HepG2 (cell line): ENCODE data around the gene MBD3. TPM values are rescaled to one million over a fixed set of nuclear protein-coding genes. Genes with fewer than 3 reads are reported as not detected.
A peak's percentile ranks its signal among the peaks of the same experiment; 100 is the strongest.

ENCODE experiments used
- ATF2 ChIP-seq: sonication (generic); formaldehyde crosslinking; IDR thresholded peaks from 2 replicates; pipeline ENCODE4 v1.4.0; 2020; ENCODE audit warnings: missing genetic modification reagents
- E2F5 ChIP-seq: sonication (generic); formaldehyde crosslinking; conservative IDR thresholded peaks from 2 replicates; pipeline ENCODE4 v1.4.0; 2020; ENCODE audit warnings: missing genetic modification reagents
- FOXC1 ChIP-seq: sonication (generic); formaldehyde crosslinking; IDR thresholded peaks from 2 replicates; pipeline ENCODE4 v1.8.0; 2022; ENCODE audit warnings: mild to moderate bottlenecking, missing genetic modification reagents, borderline replicate concordance
- GMEB1 ChIP-seq: sonication (generic); formaldehyde crosslinking; IDR thresholded peaks from 2 replicates; pipeline ENCODE4 v1.5.1; 2020; ENCODE audit warnings: missing genetic modification reagents, mild to moderate bottlenecking, borderline replicate concordance
- ISL2 ChIP-seq: sonication (generic); formaldehyde crosslinking; IDR thresholded peaks from 2 replicates; pipeline ENCODE4 v1.5.0; 2020; ENCODE audit warnings: missing genetic modification reagents
- KDM1A ChIP-seq: IDR thresholded peaks from 2 replicates; pipeline ENCODE4 v1.6.1; 2016; ENCODE audit warnings: missing compliant biosample characterization
- NFATC3 ChIP-seq: sonication (generic); formaldehyde crosslinking; IDR thresholded peaks from 2 replicates; pipeline ENCODE4 v1.5.1; 2020; ENCODE audit warnings: mild to moderate bottlenecking, missing genetic modification reagents
- PCBP1 ChIP-seq: fragments of 200-400 bp; formaldehyde crosslinking; IDR thresholded peaks from 2 replicates; pipeline ENCODE4 v1.6.1; 2017; ENCODE audit warnings: mild to moderate bottlenecking, low read depth, low read length, borderline replicate concordance
- REPIN1 ChIP-seq: sonication (generic); formaldehyde crosslinking; IDR thresholded peaks from 2 replicates; pipeline ENCODE4 v1.8.0; 2022; ENCODE audit warnings: missing genetic modification reagents, low read depth, mild to moderate bottlenecking, borderline replicate concordance
- SP2 ChIP-seq: sonication (generic); formaldehyde crosslinking; IDR thresholded peaks from 2 replicates; pipeline ENCODE4 v1.5.1; 2020; ENCODE audit warnings: mild to moderate bottlenecking, missing genetic modification reagents
- THYN1 ChIP-seq: sonication (generic); formaldehyde crosslinking; IDR thresholded peaks from 2 replicates; pipeline ENCODE4 v1.8.1; 2023; ENCODE audit warnings: low read depth, mild to moderate bottlenecking, moderate library complexity, missing genetic modification reagents, borderline replicate concordance
- TSC22D2 ChIP-seq: sonication (generic); formaldehyde crosslinking; IDR thresholded peaks from 2 replicates; pipeline ENCODE4 v1.5.1; 2020; ENCODE audit warnings: missing genetic modification reagents, mild to moderate bottlenecking, borderline replicate concordance
- ZBTB21 ChIP-seq: sonication (generic); formaldehyde crosslinking; IDR thresholded peaks from 2 replicates; pipeline ENCODE4 v1.4.0; 2020; ENCODE audit warnings: missing genetic modification reagents
- ZBTB42 ChIP-seq: sonication (generic); formaldehyde crosslinking; IDR thresholded peaks from 2 replicates; pipeline ENCODE4 v1.5.0; 2020; ENCODE audit warnings: mild to moderate bottlenecking, missing genetic modification reagents
- ZFP41 ChIP-seq: sonication (generic); formaldehyde crosslinking; IDR thresholded peaks from 2 replicates; pipeline ENCODE4 v1.4.0; 2020; ENCODE audit warnings: mild to moderate bottlenecking, missing genetic modification reagents, borderline replicate concordance
- ZNF33B ChIP-seq: sonication (generic); formaldehyde crosslinking; IDR thresholded peaks from 2 replicates; pipeline ENCODE4 v1.5.1; 2020; ENCODE audit warnings: mild to moderate bottlenecking, missing genetic modification reagents
- ZNF354B ChIP-seq: sonication (generic); formaldehyde crosslinking; IDR thresholded peaks from 2 replicates; pipeline ENCODE4 v1.8.0; 2022; ENCODE audit warnings: mild to moderate bottlenecking, missing genetic modification reagents
- ZNF569 ChIP-seq: sonication (generic); formaldehyde crosslinking; IDR thresholded peaks from 2 replicates; pipeline ENCODE4 v1.5.0; 2020; ENCODE audit warnings: mild to moderate bottlenecking, missing genetic modification reagents, moderate library complexity, borderline replicate concordance
- ZNF619 ChIP-seq: sonication (generic); formaldehyde crosslinking; IDR thresholded peaks from 2 replicates; pipeline ENCODE4 v1.4.0; 2020; ENCODE audit warnings: mild to moderate bottlenecking, missing genetic modification reagents
- ZNF709 ChIP-seq: sonication (generic); formaldehyde crosslinking; IDR thresholded peaks from 2 replicates; pipeline ENCODE4 v1.5.0; 2020; ENCODE audit warnings: mild to moderate bottlenecking, missing genetic modification reagents
- ZSCAN5A ChIP-seq: sonication (generic); formaldehyde crosslinking; IDR thresholded peaks from 2 replicates; pipeline ENCODE4 v1.8.0; 2022; ENCODE audit warnings: mild to moderate bottlenecking, missing genetic modification reagents, borderline replicate concordance
- polyA plus RNA-seq, 8 experiments: library from polyadenylated mRNA; depleted of rRNA in 3 of 8; stranded (reverse) in 7 of 8; unstranded in 1 of 8; fragments of >200 nt; fragmentation: Illumina TruSeq in 4 of 8; extraction: Trizol in 4 of 8; gene quantifications; 2 replicates each; pipeline versions ENCODE4 v1.2.1 to v1.2.3, GENCODE V29; 2011 to 2016; ENCODE audit warnings: low read depth in 4 of 8, missing spikeins in 1 of 8, mixed read lengths in 1 of 8; ENCODE audit not compliant: insufficient read depth in 1 of 8
- total RNA-seq, 5 experiments: library from RNA; depleted of rRNA; stranded (reverse); fragments of >200 nt; fragmentation: Illumina TruSeq; extraction: Trizol; gene quantifications; 2 replicates each; pipeline ENCODE4 v1.2.3, GENCODE V29; 2016; ENCODE audit warnings: low read depth in 1 of 5

Gene MBD3
- total and polyA plus RNA-seq, 2 of the 13 experiments (the other 11 are each of a cell fraction or from before 2014, with no cell fraction given): 21.2 to 76.9 TPM

- TF ChIP-seq E2F5 (CRISPR knock-in tag) (no peak), THYN1 (CRISPR knock-in tag) (no peak), ISL2 (CRISPR knock-in tag) (0 out of 2 replicates have a peak, but pooled peaks have one; percentile 8), PCBP1 (no peak), REPIN1 (CRISPR knock-in tag) (no peak), KDM1A (CRISPR knock-in tag) (peak; percentile 86; the same call in 1 of the 2 replicates), ATF2 (CRISPR knock-in tag) (0 out of 2 replicates have a peak, but pooled peaks have one; percentile 16), GMEB1 (CRISPR knock-in tag) (no peak), TSC22D2 (CRISPR knock-in tag) (no peak), FOXC1 (no peak), ZNF354B (no peak), ZNF569 (CRISPR knock-in tag) (no peak), ZNF709 (CRISPR knock-in tag) (no peak), ZSCAN5A (CRISPR knock-in tag) (no peak), ZBTB42 (CRISPR knock-in tag) (peak; percentile 39; the same call in 1 of the 2 replicates), SP2 (no peak), ZBTB21 (CRISPR knock-in tag) (no peak), ZNF33B (no peak), NFATC3 (CRISPR knock-in tag) (no peak), ZNF619 (CRISPR knock-in tag) (no peak), ZFP41 (CRISPR knock-in tag) (no peak)
Observed at GRCh38 chr19:1606138-1606651, 13.5 kb upstream of the MBD3 start (continued).
